ENCODE data around the gene PRICKLE1.

The PRICKLE1 gene

GRCh38 chr12:42612231-42612613 lies 22.7 kb upstream of the PRICKLE1 start:
- Histone ChIP-seq H3K36me3 (ENCODE audit: control insufficient read depth in 1 of 2, insufficient read depth in 2 of 2, low read length in 2 of 2) (no peaks in the 10 kb centered on the region), H3K27me3 (ENCODE audit: low read depth, low read length) (no peaks in the 10 kb centered on the region), H3K4me3 (ENCODE audit: low read depth in 1 of 2, low read length in 2 of 2) (no peak overlapping the region), H3K4me1 (ENCODE audit: control insufficient read depth in 1 of 2, insufficient read depth in 2 of 2, low read length in 2 of 2) (peaks cover 0 to 8% of the 10 kb centered on the region in 2 donors), H3K9me3 (ENCODE audit: control insufficient read depth in 1 of 2, low read length in 2 of 2) (peaks cover 0 to 3% of the 10 kb centered on the region in 2 donors), H3K27ac (ENCODE audit: low read length) (no peak overlapping the region)

- H3K4me3 ChIP-seq (ENCODE audit: low read depth in 1 of 2, low read length in 2 of 2) = no peak overlapping the region
- peaks cover 0 to 8% of the 10 kb centered on the region in 2 donors for H3K4me1 ChIP-seq (ENCODE audit: control insufficient read depth in 1 of 2, insufficient read depth in 2 of 2, low read length in 2 of 2)
- H3K9me3 ChIP-seq (ENCODE audit: control insufficient read depth in 1 of 2, low read length in 2 of 2) = peaks cover 0 to 3% of the 10 kb centered on the region in 2 donors
- no peaks in the 10 kb centered on the region for H3K36me3 ChIP-seq (ENCODE audit: control insufficient read depth in 1 of 2, insufficient read depth in 2 of 2, low read length in 2 of 2)
- H3K27me3 ChIP-seq (ENCODE audit: low read depth, low read length) = no peaks in the 10 kb centered on the region
- H3K27ac ChIP-seq (ENCODE audit: low read length) = no peak overlapping the region
Measured at GRCh38 chr12:42611571-42612230, 22.2 kb upstream of the PRICKLE1 start.

- Histone ChIP-seq H3K4me1 (ENCODE audit: control insufficient read depth in 1 of 2, insufficient read depth in 2 of 2, low read length in 2 of 2) (peaks cover 0 to 8% of the 10 kb centered on the region in 2 donors), H3K4me3 (ENCODE audit: low read depth in 1 of 2, low read length in 2 of 2) (no peak overlapping the region), H3K9me3 (ENCODE audit: control insufficient read depth in 1 of 2, low read length in 2 of 2) (no peaks in the 10 kb centered on the region), H3K27ac (ENCODE audit: low read length) (no peak overlapping the region), H3K36me3 (ENCODE audit: control insufficient read depth in 1 of 2, insufficient read depth in 2 of 2, low read length in 2 of 2) (no peaks in the 10 kb centered on the region), H3K27me3 (ENCODE audit: low read depth, low read length) (no peaks in the 10 kb centered on the region)
Measured at GRCh38 chr12:42609605-42610004, 20.1 kb upstream of the PRICKLE1 start.

GRCh38 chr12:42608196-42608825 lies 18.8 kb upstream of the PRICKLE1 start:
- Histone ChIP-seq H3K9me3 (ENCODE audit: control insufficient read depth in 1 of 2, low read length in 2 of 2) (no peaks in the 10 kb centered on the region), H3K36me3 (ENCODE audit: control insufficient read depth in 1 of 2, insufficient read depth in 2 of 2, low read length in 2 of 2) (no peaks in the 10 kb centered on the region), H3K27ac (ENCODE audit: low read length) (no peak overlapping the region), H3K27me3 (ENCODE audit: low read depth, low read length) (no peaks in the 10 kb centered on the region), H3K4me3 (ENCODE audit: low read depth in 1 of 2, low read length in 2 of 2) (no peak overlapping the region), H3K4me1 (ENCODE audit: control insufficient read depth in 1 of 2, insufficient read depth in 2 of 2, low read length in 2 of 2) (peaks cover 0 to 8% of the 10 kb centered on the region in 2 donors)

DNA sequence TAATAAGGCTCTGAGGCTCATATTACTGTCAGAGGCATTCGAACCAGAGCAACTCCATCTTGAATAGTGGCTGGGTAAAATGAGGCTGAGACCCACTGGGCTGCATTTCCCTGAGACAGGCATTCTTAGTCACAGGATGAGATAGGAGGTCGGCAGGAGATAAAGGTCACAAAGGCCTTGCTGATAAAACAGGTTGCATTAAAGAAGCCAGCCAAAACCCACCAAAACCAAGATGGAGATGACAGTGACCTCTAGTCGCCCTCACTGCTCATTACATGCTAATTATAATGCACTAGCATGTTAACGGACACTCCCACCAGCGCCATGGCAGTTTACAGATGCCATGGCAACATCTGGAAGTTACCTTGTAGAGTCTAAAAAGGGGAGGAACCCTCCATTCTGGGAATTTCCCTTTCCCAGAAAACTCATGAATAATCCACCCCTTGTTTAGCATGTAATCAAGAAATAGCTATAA lies 18.1 kb upstream of the PRICKLE1 start:
- Histone ChIP-seq H3K27me3 (ENCODE audit: low read depth, low read length) (no peaks in the 10 kb centered on the region), H3K27ac (ENCODE audit: low read length) (no peak overlapping the region), H3K9me3 (ENCODE audit: control insufficient read depth in 1 of 2, low read length in 2 of 2) (no peaks in the 10 kb centered on the region), H3K4me3 (ENCODE audit: low read depth in 1 of 2, low read length in 2 of 2) (no peak overlapping the region), H3K36me3 (ENCODE audit: control insufficient read depth in 1 of 2, insufficient read depth in 2 of 2, low read length in 2 of 2) (no peaks in the 10 kb centered on the region), H3K4me1 (ENCODE audit: control insufficient read depth in 1 of 2, insufficient read depth in 2 of 2, low read length in 2 of 2) (peaks cover 0 to 8% of the 10 kb centered on the region in 2 donors)

DNA sequence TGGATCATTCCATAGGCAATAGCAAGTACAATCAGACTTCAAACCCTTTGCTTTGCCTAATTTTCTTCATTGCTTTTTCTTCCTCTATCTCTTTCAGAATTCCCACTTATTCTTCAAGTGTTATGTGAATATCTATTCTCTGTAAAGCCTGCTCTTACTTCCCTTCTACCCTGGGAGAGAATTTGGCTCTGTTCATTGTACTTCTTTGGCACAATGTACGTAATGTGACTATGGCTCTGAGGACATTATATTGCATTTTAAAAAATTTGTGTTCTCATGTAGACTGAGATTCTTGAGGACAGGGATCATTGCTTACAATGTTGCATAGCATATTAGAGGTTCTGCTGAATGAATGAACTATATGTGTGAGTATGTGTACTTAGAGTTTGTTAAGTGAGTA lies 16.9 kb upstream of the PRICKLE1 start:
- no peak overlapping the region for H3K27ac ChIP-seq (ENCODE audit: low read length)
- H3K27me3 ChIP-seq (ENCODE audit: low read depth, low read length) = no peaks in the 10 kb centered on the region
- H3K4me3 ChIP-seq (ENCODE audit: low read depth in 1 of 2, low read length in 2 of 2) = no peak overlapping the region
- no peaks in the 10 kb centered on the region for H3K4me1 ChIP-seq (ENCODE audit: control insufficient read depth in 1 of 2, insufficient read depth in 2 of 2, low read length in 2 of 2)
- H3K9me3 ChIP-seq (ENCODE audit: control insufficient read depth in 1 of 2, low read length in 2 of 2) = no peaks in the 10 kb centered on the region
- H3K36me3 ChIP-seq (ENCODE audit: control insufficient read depth in 1 of 2, insufficient read depth in 2 of 2, low read length in 2 of 2) = no peaks in the 10 kb centered on the region

- H3K27me3 ChIP-seq (ENCODE audit: low read depth, low read length) = no peaks in the 10 kb centered on the region
- H3K9me3 ChIP-seq (ENCODE audit: control insufficient read depth in 1 of 2, low read length in 2 of 2) = no peaks in the 10 kb centered on the region
- no peak overlapping the region for H3K4me3 ChIP-seq (ENCODE audit: low read depth in 1 of 2, low read length in 2 of 2)
- no peak overlapping the region for H3K27ac ChIP-seq (ENCODE audit: low read length)
- no peaks in the 10 kb centered on the region for H3K4me1 ChIP-seq (ENCODE audit: control insufficient read depth in 1 of 2, insufficient read depth in 2 of 2, low read length in 2 of 2)
- no peaks in the 10 kb centered on the region for H3K36me3 ChIP-seq (ENCODE audit: control insufficient read depth in 1 of 2, insufficient read depth in 2 of 2, low read length in 2 of 2)
Measured at GRCh38 chr12:42605685-42606084, 16.1 kb upstream of the PRICKLE1 start.

- Histone ChIP-seq H3K9me3 (ENCODE audit: control insufficient read depth in 1 of 2, low read length in 2 of 2) (no peaks in the 10 kb centered on the region), H3K4me3 (ENCODE audit: low read depth in 1 of 2, low read length in 2 of 2) (no peak overlapping the region)
Measured at GRCh38 chr12:42603246-42603990, 13.9 kb upstream of the PRICKLE1 start.

GRCh38 chr12:42593874-42594273 lies 4.3 kb upstream of the PRICKLE1 start:
- peaks cover 12% of the 10 kb centered on the region for H3K27me3 ChIP-seq (ENCODE audit: low read depth, low read length)
- H3K4me3 ChIP-seq (ENCODE audit: low read depth in 1 of 2, low read length in 2 of 2) = no peak overlapping the region
- H3K9me3 ChIP-seq (ENCODE audit: control insufficient read depth in 1 of 2, low read length in 2 of 2) = no peaks in the 10 kb centered on the region
- H3K27ac ChIP-seq (ENCODE audit: low read length) = no peak overlapping the region
- no peaks in the 10 kb centered on the region for H3K36me3 ChIP-seq (ENCODE audit: control insufficient read depth in 1 of 2, insufficient read depth in 2 of 2, low read length in 2 of 2)
- no peaks in the 10 kb centered on the region for H3K4me1 ChIP-seq (ENCODE audit: control insufficient read depth in 1 of 2, insufficient read depth in 2 of 2, low read length in 2 of 2)

More at GRCh38 chr12:42603246-42603990, 13.9 kb upstream of the PRICKLE1 start:
- Histone ChIP-seq H3K27me3 (ENCODE audit: low read depth, low read length) (no peaks in the 10 kb centered on the region), H3K36me3 (ENCODE audit: control insufficient read depth in 1 of 2, insufficient read depth in 2 of 2, low read length in 2 of 2) (no peaks in the 10 kb centered on the region), H3K4me1 (ENCODE audit: control insufficient read depth in 1 of 2, insufficient read depth in 2 of 2, low read length in 2 of 2) (no peaks in the 10 kb centered on the region), H3K27ac (ENCODE audit: low read length) (no peak overlapping the region)

DNA sequence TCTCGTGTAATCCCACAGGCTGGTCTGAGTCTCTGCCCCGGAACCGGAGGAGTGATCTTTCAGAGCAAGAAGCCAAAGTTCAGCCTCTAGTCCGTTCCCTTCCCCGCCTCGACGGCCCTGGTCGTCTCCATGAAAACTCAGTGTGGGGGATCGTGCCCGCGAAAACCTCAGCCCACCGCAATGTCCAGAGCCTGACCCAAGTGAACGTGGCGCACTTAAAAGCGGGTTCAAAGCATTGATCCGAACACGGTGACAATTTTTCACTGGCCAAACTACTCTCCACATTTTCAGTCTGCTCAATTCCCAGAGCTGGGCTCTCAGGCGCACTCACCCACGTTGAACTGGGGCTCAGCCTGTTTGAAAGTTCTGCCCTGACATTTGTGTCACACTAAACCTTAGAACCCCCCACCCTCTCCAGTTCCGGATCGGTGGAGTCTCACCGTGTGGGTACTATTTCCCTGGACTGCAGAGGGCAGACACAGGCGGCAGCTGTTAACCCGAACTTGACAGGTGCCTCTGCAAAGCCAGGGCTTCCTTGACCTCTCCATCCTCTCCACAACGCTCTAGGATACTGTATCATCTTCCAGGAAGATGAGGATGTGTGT lies 886 bp upstream of the PRICKLE1 start:
- Histone ChIP-seq H3K9me3 (ENCODE audit: control insufficient read depth in 1 of 2, low read length in 2 of 2) (no peaks in the 10 kb centered on the region), H3K4me1 (ENCODE audit: control insufficient read depth in 1 of 2, insufficient read depth in 2 of 2, low read length in 2 of 2) (peaks cover 2 to 22% of the 10 kb centered on the region in 2 donors), H3K4me3 (ENCODE audit: low read depth in 1 of 2, low read length in 2 of 2) (peak overlapping the region; percentile 72 to 91), H3K36me3 (ENCODE audit: control insufficient read depth in 1 of 2, insufficient read depth in 2 of 2, low read length in 2 of 2) (no peaks in the 10 kb centered on the region), H3K27me3 (ENCODE audit: low read depth, low read length) (peaks cover 21% of the 10 kb centered on the region), H3K27ac (ENCODE audit: low read length) (no peak overlapping the region)

Measured in muscle layer of duodenum (tissue), 2 donors.